ENCODE data around the gene ZNF566. TPM values are rescaled to one million over a fixed set of nuclear protein-coding genes. Genes with fewer than 3 reads are reported as not detected.

ZNF566 gene
- total and polyA plus RNA-seq, 2 of the 13 experiments (the other 11 are each of a cell fraction or from before 2014, with no cell fraction given), result 4.8 to 13.7 TPM

GRCh38 chr19:36528194-36528920, 39.0 kb upstream of the ZNF566 start, which contains the start of gene ZNF260 (continued):
- TF ChIP-seq, protein P1, sequence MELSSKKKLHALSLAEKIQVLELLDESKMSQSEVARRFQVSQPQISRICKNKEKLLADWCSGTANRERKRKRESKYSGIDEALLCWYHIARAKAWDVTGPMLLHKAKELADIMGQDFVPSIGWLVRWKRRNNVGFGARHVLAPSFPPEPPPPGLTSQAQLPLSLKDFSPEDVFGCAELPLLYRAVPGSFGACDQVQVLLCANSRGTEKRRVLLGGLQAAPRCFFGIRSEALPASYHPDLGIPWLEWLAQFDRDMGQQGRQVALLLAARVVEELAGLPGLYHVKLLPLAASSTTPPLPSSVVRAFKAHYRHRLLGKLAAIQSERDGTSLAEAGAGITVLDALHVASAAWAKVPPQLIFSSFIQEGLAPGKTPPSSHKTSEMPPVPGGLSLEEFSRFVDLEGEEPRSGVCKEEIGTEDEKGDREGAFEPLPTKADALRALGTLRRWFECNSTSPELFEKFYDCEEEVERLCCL (CRISPR knock-in tag; IDR thresholded peaks at IDR 0.05; ENCODE audit: borderline replicate concordance), result no peak; the same call in 1 of the 2 replicates
- TF ChIP-seq JUNB (CRISPR knock-in tag; IDR thresholded peaks at IDR 0.05; ENCODE audit: borderline replicate concordance), result no peak
- TF ChIP-seq, protein P2, sequence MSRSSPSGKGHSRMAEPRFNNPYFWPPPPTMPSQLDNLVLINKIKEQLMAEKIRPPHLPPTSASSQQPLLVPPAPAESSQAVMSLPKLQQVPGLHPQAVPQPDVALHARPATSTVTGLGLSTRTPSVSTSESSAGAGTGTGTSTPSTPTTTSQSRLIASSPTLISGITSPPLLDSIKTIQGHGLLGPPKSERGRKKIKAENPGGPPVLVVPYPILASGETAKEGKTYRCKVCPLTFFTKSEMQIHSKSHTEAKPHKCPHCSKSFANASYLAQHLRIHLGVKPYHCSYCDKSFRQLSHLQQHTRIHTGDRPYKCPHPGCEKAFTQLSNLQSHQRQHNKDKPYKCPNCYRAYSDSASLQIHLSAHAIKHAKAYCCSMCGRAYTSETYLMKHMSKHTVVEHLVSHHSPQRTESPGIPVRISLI (CRISPR knock-in tag; IDR thresholded peaks at IDR 0.05; ENCODE audit: borderline replicate concordance), result no peak
- TF ChIP-seq YY1 (IDR thresholded peaks at IDR 0.05; ENCODE audit: insufficient read depth, insufficient replicate concordance, low read depth, low read length), result peak; percentile 96
- TF ChIP-seq ZFP82 (CRISPR knock-in tag; IDR thresholded peaks at IDR 0.05; ENCODE audit: borderline replicate concordance), result no peak
- TF ChIP-seq, protein P3, sequence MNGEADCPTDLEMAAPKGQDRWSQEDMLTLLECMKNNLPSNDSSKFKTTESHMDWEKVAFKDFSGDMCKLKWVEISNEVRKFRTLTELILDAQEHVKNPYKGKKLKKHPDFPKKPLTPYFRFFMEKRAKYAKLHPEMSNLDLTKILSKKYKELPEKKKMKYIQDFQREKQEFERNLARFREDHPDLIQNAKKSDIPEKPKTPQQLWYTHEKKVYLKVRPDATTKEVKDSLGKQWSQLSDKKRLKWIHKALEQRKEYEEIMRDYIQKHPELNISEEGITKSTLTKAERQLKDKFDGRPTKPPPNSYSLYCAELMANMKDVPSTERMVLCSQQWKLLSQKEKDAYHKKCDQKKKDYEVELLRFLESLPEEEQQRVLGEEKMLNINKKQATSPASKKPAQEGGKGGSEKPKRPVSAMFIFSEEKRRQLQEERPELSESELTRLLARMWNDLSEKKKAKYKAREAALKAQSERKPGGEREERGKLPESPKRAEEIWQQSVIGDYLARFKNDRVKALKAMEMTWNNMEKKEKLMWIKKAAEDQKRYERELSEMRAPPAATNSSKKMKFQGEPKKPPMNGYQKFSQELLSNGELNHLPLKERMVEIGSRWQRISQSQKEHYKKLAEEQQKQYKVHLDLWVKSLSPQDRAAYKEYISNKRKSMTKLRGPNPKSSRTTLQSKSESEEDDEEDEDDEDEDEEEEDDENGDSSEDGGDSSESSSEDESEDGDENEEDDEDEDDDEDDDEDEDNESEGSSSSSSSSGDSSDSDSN (CRISPR knock-in tag; IDR thresholded peaks at IDR 0.05), result peak; percentile 43; the same call in 1 of the 2 replicates
- TF ChIP-seq CBX1 (IDR thresholded peaks at IDR 0.05; ENCODE audit: low read depth), result no peak
- TF ChIP-seq GATA4 (IDR thresholded peaks at IDR 0.05; ENCODE audit: borderline replicate concordance, low read depth), result no peak
- TF ChIP-seq ZC3H4 (CRISPR knock-in tag; IDR thresholded peaks at IDR 0.05; ENCODE audit: borderline replicate concordance), result no peak
- TF ChIP-seq POLR2AphosphoS5 (IDR thresholded peaks at IDR 0.05; ENCODE audit: low read depth, low read length), result peak; percentile 85
- TF ChIP-seq ZMYM4 (CRISPR knock-in tag; IDR thresholded peaks at IDR 0.05), result peak; percentile 54
- TF ChIP-seq WIZ (CRISPR knock-in tag; IDR thresholded peaks at IDR 0.05), result no peak
- TF ChIP-seq REL (CRISPR knock-in tag; conservative IDR thresholded peaks at IDR 0.05), result peak; percentile 22; the same call in 1 of the 2 replicates
- no peak for TF ChIP-seq MTF1 (CRISPR knock-in tag; IDR thresholded peaks at IDR 0.05)
- peak; percentile 59; the same call in 1 of the 2 replicates for TF ChIP-seq BRF2 (CRISPR knock-in tag; IDR thresholded peaks at IDR 0.05)
- no peak for TF ChIP-seq NFIC (IDR thresholded peaks at IDR 0.05; ENCODE audit: low read length)
- TF ChIP-seq SP1 (IDR thresholded peaks at IDR 0.05), result no peak
- TF ChIP-seq SP1 (CRISPR knock-in tag; IDR thresholded peaks at IDR 0.05), result peak; percentile 64; the same call in 1 of the 2 replicates
- TF ChIP-seq ONECUT2 (CRISPR knock-in tag; IDR thresholded peaks at IDR 0.05), result no peak
- peak; percentile 91 for TF ChIP-seq ATF1 (CRISPR knock-in tag; IDR thresholded peaks at IDR 0.05)
- peak; percentile 51; the same call in 1 of the 2 replicates for TF ChIP-seq ZNF343 (CRISPR knock-in tag; IDR thresholded peaks at IDR 0.05)
- no peak for TF ChIP-seq ZNF138 (CRISPR knock-in tag; IDR thresholded peaks at IDR 0.05; ENCODE audit: low read depth)
- no peak; the same call in 1 of the 2 replicates for TF ChIP-seq TOE1 (CRISPR knock-in tag; IDR thresholded peaks at IDR 0.05)
- no peak for TF ChIP-seq ZNF784 (CRISPR knock-in tag; IDR thresholded peaks at IDR 0.05; ENCODE audit: borderline replicate concordance)
- TF ChIP-seq EED (CRISPR knock-in tag; IDR thresholded peaks at IDR 0.05), result no peak
